Measurements from ENCODE around the gene RPSA.

Gene RPSA

DNA sequence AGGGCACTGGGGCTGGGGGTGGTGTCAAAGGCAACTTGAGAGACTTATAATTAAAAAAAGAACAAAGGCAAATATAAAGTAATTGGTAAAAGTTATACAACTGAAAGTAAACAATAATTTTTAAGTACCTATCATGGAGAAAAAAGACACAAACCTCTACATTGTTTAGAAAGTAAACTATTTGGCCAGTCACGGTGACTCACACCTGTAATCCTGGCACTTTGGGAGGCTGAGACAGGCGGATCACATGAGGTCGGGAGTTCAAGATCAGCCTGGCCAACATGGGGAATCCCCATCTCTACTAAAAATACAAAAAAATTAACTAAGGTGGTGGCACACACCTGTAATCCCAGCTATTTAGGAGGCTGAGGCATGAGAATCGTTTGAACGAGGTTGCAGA, 25.8 kb downstream of the RPSA start:
- H3K4me2 ChIP-seq (ENCODE audit: low read length), result no peak overlapping the region
- H3K4me3 ChIP-seq (ENCODE audit: low read length), result no peak overlapping the region
- H3K9me3 ChIP-seq (ENCODE audit: control insufficient read depth, insufficient read depth, low read length), result no peaks in the 10 kb centered on the region
- H4K20me1 ChIP-seq (ENCODE audit: control insufficient read depth, insufficient read depth, low read depth, low read length), result no peaks in the 10 kb centered on the region
- H3K36me3 ChIP-seq (ENCODE audit: control insufficient read depth, low read length), result no peaks in the 10 kb centered on the region
- no peaks in the 10 kb centered on the region for H3K4me1 ChIP-seq (ENCODE audit: control insufficient read depth, low read length)
- H3K79me2 ChIP-seq (ENCODE audit: control insufficient read depth, low read length), result no peaks in the 10 kb centered on the region
- TF ChIP-seq, protein P1, sequence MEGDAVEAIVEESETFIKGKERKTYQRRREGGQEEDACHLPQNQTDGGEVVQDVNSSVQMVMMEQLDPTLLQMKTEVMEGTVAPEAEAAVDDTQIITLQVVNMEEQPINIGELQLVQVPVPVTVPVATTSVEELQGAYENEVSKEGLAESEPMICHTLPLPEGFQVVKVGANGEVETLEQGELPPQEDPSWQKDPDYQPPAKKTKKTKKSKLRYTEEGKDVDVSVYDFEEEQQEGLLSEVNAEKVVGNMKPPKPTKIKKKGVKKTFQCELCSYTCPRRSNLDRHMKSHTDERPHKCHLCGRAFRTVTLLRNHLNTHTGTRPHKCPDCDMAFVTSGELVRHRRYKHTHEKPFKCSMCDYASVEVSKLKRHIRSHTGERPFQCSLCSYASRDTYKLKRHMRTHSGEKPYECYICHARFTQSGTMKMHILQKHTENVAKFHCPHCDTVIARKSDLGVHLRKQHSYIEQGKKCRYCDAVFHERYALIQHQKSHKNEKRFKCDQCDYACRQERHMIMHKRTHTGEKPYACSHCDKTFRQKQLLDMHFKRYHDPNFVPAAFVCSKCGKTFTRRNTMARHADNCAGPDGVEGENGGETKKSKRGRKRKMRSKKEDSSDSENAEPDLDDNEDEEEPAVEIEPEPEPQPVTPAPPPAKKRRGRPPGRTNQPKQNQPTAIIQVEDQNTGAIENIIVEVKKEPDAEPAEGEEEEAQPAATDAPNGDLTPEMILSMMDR (IDR thresholded peaks at IDR 0.05; ENCODE audit: low read depth, low read length, poor library complexity, severe bottlenecking), result no peak
- TF ChIP-seq EZH2phosphoT487 (IDR thresholded peaks at IDR 0.05; ENCODE audit: borderline replicate concordance, low read length), result no peak
- no peak overlapping the region for H3K27ac ChIP-seq (ENCODE audit: low read depth, low read length)
- peaks cover 3% of the 10 kb centered on the region; the same call in 1 of the 2 replicates for H3K27me3 ChIP-seq (ENCODE audit: control insufficient read depth, low read length)
- H3K9me2 ChIP-seq (replicated peaks; ENCODE audit: control insufficient read depth, low read length), result no peaks in the 10 kb centered on the region
- H3F3A ChIP-seq (ENCODE audit: control insufficient read depth, insufficient read depth), result no peaks in the 10 kb centered on the region

DNA sequence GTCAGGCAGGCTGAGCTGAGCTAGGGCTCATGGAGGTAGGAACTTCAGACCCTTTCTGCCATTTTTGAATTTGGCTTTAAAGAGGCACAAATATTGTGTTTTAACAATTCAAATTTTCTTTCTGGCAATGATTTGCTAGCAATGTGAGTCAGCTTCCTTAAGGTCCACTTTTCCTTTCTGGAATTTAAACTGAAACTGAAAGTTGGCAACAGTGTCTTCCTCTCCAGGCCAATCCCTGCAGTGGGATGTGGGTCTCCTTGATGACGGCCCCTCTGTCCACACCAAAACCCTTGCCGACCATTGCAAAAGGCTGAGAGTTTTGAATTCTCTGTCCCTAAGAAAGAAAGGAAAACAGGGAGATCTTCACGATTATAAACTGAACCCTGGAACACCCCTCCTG, 27.1 kb downstream of the RPSA start:
- TF ChIP-seq, protein P1 (IDR thresholded peaks at IDR 0.05; ENCODE audit: low read depth, low read length, poor library complexity, severe bottlenecking), result no peak
- TF ChIP-seq EZH2phosphoT487 (IDR thresholded peaks at IDR 0.05; ENCODE audit: borderline replicate concordance, low read length), result no peak
- Histone ChIP-seq H3K27me3 (ENCODE audit: control insufficient read depth, low read length) (peaks cover 3% of the 10 kb centered on the region; the same call in 1 of the 2 replicates), H3K27ac (ENCODE audit: low read depth, low read length) (no peak overlapping the region)

DNA sequence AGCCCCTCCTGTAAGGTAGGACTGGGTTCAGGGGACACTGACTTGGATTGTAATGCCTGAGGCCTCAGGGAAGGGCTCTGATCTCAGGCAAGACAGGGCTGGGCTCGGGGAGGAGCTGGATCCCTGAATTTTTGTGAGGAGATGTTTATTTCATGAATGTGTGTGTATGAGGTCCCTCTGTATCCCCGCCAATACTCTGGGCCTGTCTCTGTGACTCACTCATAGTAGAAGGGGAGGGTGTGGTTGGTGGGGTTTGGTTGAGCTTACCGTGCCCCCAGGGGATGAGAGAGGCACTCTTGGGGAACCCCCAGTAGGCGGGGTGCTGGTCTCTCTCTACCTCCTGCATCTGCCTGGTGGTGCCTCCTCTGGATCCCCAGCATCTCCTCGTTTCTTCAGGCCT, 28.1 kb downstream of the RPSA start:
- Histone ChIP-seq H3K9me3 (ENCODE audit: control insufficient read depth, insufficient read depth, low read length) (no peaks in the 10 kb centered on the region), H3K27me3 (ENCODE audit: control insufficient read depth, low read length) (peaks cover 3% of the 10 kb centered on the region; the same call in 1 of the 2 replicates), H3K27ac (ENCODE audit: low read depth, low read length) (no peak overlapping the region), H3F3A (ENCODE audit: control insufficient read depth, insufficient read depth) (no peaks in the 10 kb centered on the region), H3K4me2 (ENCODE audit: low read length) (no peak overlapping the region), H3K4me1 (ENCODE audit: control insufficient read depth, low read length) (no peaks in the 10 kb centered on the region), H4K20me1 (ENCODE audit: control insufficient read depth, insufficient read depth, low read depth, low read length) (no peaks in the 10 kb centered on the region), H3K4me3 (ENCODE audit: low read length) (no peak overlapping the region), H3K9me2 (replicated peaks; ENCODE audit: control insufficient read depth, low read length) (no peaks in the 10 kb centered on the region), H3K36me3 (ENCODE audit: control insufficient read depth, low read length) (no peaks in the 10 kb centered on the region), H3K79me2 (ENCODE audit: control insufficient read depth, low read length) (no peaks in the 10 kb centered on the region)
- no peak for TF ChIP-seq EZH2phosphoT487 (IDR thresholded peaks at IDR 0.05; ENCODE audit: borderline replicate concordance, low read length)
- TF ChIP-seq, protein P1 (IDR thresholded peaks at IDR 0.05; ENCODE audit: low read depth, low read length, poor library complexity, severe bottlenecking), result no peak

More for the DNA sequence above, 27.1 kb downstream of the RPSA start:
- H3K4me1 ChIP-seq (ENCODE audit: control insufficient read depth, low read length), result no peaks in the 10 kb centered on the region
- no peaks in the 10 kb centered on the region for H3K9me2 ChIP-seq (replicated peaks; ENCODE audit: control insufficient read depth, low read length)
- no peak overlapping the region for H3K4me2 ChIP-seq (ENCODE audit: low read length)
- H3K4me3 ChIP-seq (ENCODE audit: low read length), result no peak overlapping the region
- H3K36me3 ChIP-seq (ENCODE audit: control insufficient read depth, low read length), result no peaks in the 10 kb centered on the region
- no peaks in the 10 kb centered on the region for H3F3A ChIP-seq (ENCODE audit: control insufficient read depth, insufficient read depth)
- H3K9me3 ChIP-seq (ENCODE audit: control insufficient read depth, insufficient read depth, low read length), result no peaks in the 10 kb centered on the region
- no peaks in the 10 kb centered on the region for H4K20me1 ChIP-seq (ENCODE audit: control insufficient read depth, insufficient read depth, low read depth, low read length)
- H3K79me2 ChIP-seq (ENCODE audit: control insufficient read depth, low read length), result no peaks in the 10 kb centered on the region

Data from DOHH2 (cell line).